GM12865 (cell line): ENCODE data around the gene GAP43.

ENCODE experiments used
- DNase-seq: peaks from one replicate; pipeline ENCODE4 v3.0.0; 2010; ENCODE audit warnings: low read depth
- H3K4me3 ChIP-seq: 2 replicates; pipeline ENCODE4 v1.5.1; 2011; ENCODE audit warnings: mild to moderate bottlenecking, low read depth, low read length, control low read depth
- CTCF ChIP-seq: IDR thresholded peaks from 2 replicates; pipeline ENCODE4 v1.5.1; 2011; ENCODE audit warnings: low read length, control low read depth, low read depth, inconsistent platforms; ENCODE audit not compliant: insufficient read depth; ENCODE audit errors: missing control alignments

Gene GAP43

GRCh38 chr3:115692887-115693524 is 69.7 kb downstream of the GAP43 start:
- peak; percentile 74 for DNase-seq
- peak; percentile 68 for TF ChIP-seq CTCF

GRCh38 chr3:115693868-115694267 is 70.6 kb downstream of the GAP43 start:
- no peak for TF ChIP-seq CTCF
- DNase-seq, result no peak
- no peak overlapping the region for H3K4me3 ChIP-seq

More at GRCh38 chr3:115692887-115693524, 69.7 kb downstream of the GAP43 start:
- H3K4me3 ChIP-seq, result no peak overlapping the region

GRCh38 chr3:115695090-115695489 is 71.8 kb downstream of the GAP43 start:
- H3K4me3 ChIP-seq, result no peak overlapping the region
- no peak for TF ChIP-seq CTCF
- no peak for DNase-seq

GRCh38 chr3:115697263-115698053 is 74.1 kb downstream of the GAP43 start:
- no peak for TF ChIP-seq CTCF
- DNase-seq, result no peak
- H3K4me3 ChIP-seq, result no peak overlapping the region

GRCh38 chr3:115698851-115699591 is 75.7 kb downstream of the GAP43 start:
- no peak overlapping the region for H3K4me3 ChIP-seq
- TF ChIP-seq CTCF, result no peak
- no peak for DNase-seq

GRCh38 chr3:115699706-115700105 is 76.4 kb downstream of the GAP43 start:
- TF ChIP-seq CTCF, result no peak
- no peak for DNase-seq

More at GRCh38 chr3:115699706-115700105, 76.4 kb downstream of the GAP43 start:
- H3K4me3 ChIP-seq, result no peak overlapping the region
